Activated naive CD8-positive, alpha-beta T cell treated with anti-CD3 and anti-CD28 coated beads for 36 hours (primary cell): Measurements from ENCODE around the gene ADPRHL1. TPM values are rescaled to one million over a fixed set of nuclear protein-coding genes. Genes with fewer than 3 reads are reported as not detected.

Experiments
- DNase-seq: peaks from one replicate; pipeline ENCODE4 v3.0.0; 2021
- H3K27ac Mint-ChIP-seq: one replicate; pipeline ENCODE4 v1.8.0; 2022; ENCODE audit warnings: mild to moderate bottlenecking, moderate library complexity, mixed read lengths
- H3K27me3 Mint-ChIP-seq: one replicate; pipeline ENCODE4 v1.8.0; 2022; ENCODE audit warnings: mild to moderate bottlenecking, mixed read lengths
- H3K36me3 Mint-ChIP-seq: one replicate; pipeline ENCODE4 v1.8.0; 2021; ENCODE audit warnings: mild to moderate bottlenecking, mixed read lengths
- H3K4me1 Mint-ChIP-seq: one replicate; pipeline ENCODE4 v1.8.0; 2021; ENCODE audit warnings: mixed read lengths
- H3K4me3 Mint-ChIP-seq: one replicate; pipeline ENCODE4 v1.8.0; 2022; ENCODE audit warnings: mild to moderate bottlenecking, moderate library complexity, mixed read lengths
- H3K9me3 Mint-ChIP-seq: one replicate; pipeline ENCODE4 v1.8.0; 2022; ENCODE audit warnings: mixed read lengths
- total RNA-seq, 2 experiments: library from RNA; stranded (reverse); gene quantifications; one replicate each; pipeline ENCODE4 v1.2.3, GENCODE V29; 2021

Gene ADPRHL1
- total RNA-seq, 2 experiments from 2014 or later, result 0.44 to 0.56 TPM

DNA sequence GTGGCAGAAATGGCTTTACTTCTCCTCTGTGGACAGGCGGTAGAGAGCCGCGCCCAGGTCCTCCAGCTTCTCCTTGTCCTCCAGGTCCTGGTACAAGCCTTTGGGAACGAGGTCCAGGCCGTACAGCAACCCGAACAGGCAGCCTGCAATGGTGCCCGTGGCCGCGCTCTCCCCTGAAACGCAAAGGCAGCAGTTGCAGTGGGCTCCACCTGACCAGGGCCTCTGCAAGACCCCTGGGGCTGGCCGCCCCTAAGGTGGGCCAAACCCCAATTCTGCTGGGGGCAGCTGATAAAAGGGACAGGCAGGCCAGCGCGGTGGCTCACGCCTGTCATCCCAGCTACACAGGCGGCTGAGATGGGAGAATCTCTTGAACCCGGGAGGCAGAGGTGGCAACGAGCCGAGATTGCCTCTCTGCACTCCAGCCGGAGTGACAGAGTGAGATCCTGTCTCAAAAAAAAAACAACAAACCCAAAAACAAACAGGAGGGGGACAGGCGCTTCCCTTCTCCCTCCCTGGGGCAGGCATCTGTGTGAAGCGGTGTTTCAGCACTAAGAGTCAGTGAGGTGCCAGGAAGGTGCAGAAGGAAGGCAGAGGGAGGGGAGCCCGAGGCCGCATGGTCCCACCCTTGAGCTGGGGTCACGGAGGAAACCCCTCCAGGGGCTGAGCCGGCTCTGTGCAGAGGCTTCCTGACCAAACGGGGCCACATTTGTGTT, 30.3 kb downstream of the ADPRHL1 start:
- Mint-ChIP-seq H3K4me3 (no peak overlapping the region), H3K27ac (no peak overlapping the region), H3K36me3 (no peaks in the 10 kb centered on the region), H3K9me3 (no peaks in the 10 kb centered on the region), H3K27me3 (peaks cover 7% of the 10 kb centered on the region), H3K4me1 (no peaks in the 10 kb centered on the region)
- no peak for DNase-seq

DNA sequence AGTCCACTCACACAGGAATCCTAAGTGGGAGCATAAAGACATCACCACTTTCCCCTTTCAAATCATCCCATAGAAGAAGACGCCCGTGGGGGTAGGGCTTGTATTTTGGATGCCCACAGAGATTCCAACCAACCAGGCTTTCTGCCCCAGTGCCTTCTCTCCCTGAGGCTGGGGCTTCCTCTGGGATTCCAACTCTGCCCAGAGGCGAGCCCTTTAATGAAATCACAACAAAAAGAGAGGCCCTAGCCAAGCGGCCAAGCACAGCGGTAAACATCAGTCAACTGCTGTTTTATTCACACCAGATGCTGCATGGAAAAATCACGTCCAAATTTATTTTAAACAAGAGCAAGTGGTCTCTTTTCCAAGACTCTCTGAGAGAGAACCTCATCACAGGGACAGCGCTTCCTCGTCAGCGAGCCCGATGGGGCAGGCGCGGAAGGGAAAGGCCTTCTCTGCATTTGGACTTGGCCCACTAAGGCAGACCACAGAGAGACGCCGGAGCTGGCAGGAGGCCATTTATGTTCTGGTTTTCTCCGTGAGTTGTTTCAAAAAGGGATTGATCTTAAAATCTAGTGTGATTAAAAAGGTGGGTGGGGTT, 31.5 kb downstream of the ADPRHL1 start:
- no peaks in the 10 kb centered on the region for H3K36me3 Mint-ChIP-seq
- no peak overlapping the region for H3K27ac Mint-ChIP-seq
- no peaks in the 10 kb centered on the region for H3K9me3 Mint-ChIP-seq
- H3K27me3 Mint-ChIP-seq, result peaks cover 7% of the 10 kb centered on the region
- H3K4me1 Mint-ChIP-seq, result no peaks in the 10 kb centered on the region
- no peak for DNase-seq
- H3K4me3 Mint-ChIP-seq, result no peak overlapping the region

DNA sequence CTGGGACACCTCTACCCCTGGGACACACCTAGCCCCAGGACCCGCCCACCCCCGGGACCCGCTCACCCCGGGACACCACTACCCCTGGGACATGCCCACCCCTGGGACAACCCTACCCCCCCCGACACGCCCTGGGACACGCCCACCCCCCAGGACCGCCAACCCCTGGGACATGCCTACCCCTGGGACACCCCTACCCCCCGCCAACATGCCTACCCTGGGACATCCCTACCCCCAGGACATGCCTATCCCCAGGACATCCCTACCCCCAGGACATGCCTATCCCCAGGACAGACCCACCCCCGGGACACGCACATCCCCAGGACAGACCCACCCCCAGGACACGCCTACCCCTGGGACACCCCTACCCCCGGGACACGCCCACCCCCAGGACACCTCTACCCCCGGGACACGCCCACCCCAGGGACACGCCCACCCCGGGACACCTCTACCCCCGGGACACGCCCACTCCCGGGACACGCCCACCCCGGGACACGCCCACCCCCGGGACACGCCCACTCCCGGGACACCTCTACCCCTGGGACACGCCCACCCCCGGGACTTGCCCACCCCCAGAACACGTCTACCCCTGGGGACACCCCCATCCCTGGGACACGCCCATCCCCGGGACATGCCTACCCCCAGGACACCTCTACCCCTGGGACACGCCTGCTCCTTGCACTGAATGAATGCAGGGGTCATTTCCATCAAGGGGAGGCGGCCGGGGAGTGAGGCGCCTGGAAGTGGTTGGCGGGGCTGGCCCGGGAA, 32.3 kb downstream of the ADPRHL1 start:
- H3K36me3 Mint-ChIP-seq, result no peaks in the 10 kb centered on the region
- peaks cover 7% of the 10 kb centered on the region for H3K27me3 Mint-ChIP-seq
- H3K4me3 Mint-ChIP-seq, result no peak overlapping the region
- DNase-seq, result no peak
- H3K4me1 Mint-ChIP-seq, result no peaks in the 10 kb centered on the region
- H3K27ac Mint-ChIP-seq, result no peak overlapping the region
- H3K9me3 Mint-ChIP-seq, result no peaks in the 10 kb centered on the region

GRCh38 chr13:113420232-113420631, 33.1 kb downstream of the ADPRHL1 start:
- Mint-ChIP-seq H3K27ac (no peak overlapping the region), H3K27me3 (peaks cover 7% of the 10 kb centered on the region), H3K4me1 (no peaks in the 10 kb centered on the region), H3K9me3 (no peaks in the 10 kb centered on the region), H3K4me3 (no peak overlapping the region), H3K36me3 (no peaks in the 10 kb centered on the region)
- DNase-seq, result no peak

GRCh38 chr13:113419531-113420193, 33.6 kb downstream of the ADPRHL1 start:
- Mint-ChIP-seq H3K27me3 (peaks cover 7% of the 10 kb centered on the region), H3K9me3 (no peaks in the 10 kb centered on the region), H3K27ac (no peak overlapping the region), H3K4me1 (no peaks in the 10 kb centered on the region), H3K36me3 (no peaks in the 10 kb centered on the region), H3K4me3 (no peak overlapping the region)
- no peak for DNase-seq

- Mint-ChIP-seq H3K27me3 (peaks cover 7% of the 10 kb centered on the region), H3K4me1 (no peaks in the 10 kb centered on the region), H3K36me3 (no peaks in the 10 kb centered on the region), H3K9me3 (no peaks in the 10 kb centered on the region), H3K27ac (no peak overlapping the region), H3K4me3 (no peak overlapping the region)
- no peak for DNase-seq
Measured at GRCh38 chr13:113418722-113419049, 34.6 kb downstream of the ADPRHL1 start.

GRCh38 chr13:113417836-113418721, 35.2 kb downstream of the ADPRHL1 start:
- Mint-ChIP-seq H3K9me3 (peaks cover 1% of the 10 kb centered on the region), H3K27ac (no peak overlapping the region), H3K4me1 (no peaks in the 10 kb centered on the region), H3K27me3 (peaks cover 7% of the 10 kb centered on the region), H3K4me3 (no peak overlapping the region), H3K36me3 (no peaks in the 10 kb centered on the region)
- DNase-seq, result no peak

DNA sequence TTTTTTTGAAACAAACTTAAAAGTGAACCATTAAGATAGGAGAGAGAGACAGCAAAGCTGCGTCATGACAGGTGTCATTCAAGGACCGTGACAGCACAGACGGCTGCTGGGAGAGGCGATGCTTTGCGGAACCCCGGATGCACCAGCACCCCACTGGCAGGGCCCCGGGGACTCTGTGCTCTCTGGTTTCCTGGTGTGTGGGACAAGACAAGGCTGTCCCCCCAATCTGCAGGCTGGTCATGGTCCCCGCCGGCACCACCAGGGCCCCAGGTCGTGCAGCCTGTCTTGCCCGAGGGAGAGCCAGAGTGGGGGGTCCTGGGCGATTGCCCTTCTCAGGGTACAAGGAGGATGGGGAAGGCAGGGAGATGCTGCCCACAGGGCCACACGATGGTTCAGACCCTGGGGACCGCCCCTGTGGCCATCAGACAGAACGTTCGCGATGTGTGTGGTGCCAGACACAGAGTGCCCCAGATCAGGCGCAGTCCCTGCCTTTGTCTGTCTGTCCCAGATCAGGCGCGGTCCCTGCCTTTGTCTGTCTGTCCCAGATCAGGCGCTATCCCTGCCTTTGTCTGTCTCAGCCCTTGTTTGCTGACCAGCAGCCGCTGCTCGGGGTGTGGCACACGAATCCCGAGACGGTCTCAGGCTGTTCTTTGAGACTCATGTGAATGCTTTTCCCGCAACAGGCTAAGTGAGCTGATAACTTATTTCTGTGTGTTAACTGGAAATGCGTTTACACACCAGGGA, 36.1 kb downstream of the ADPRHL1 start:
- H3K27me3 Mint-ChIP-seq, result peaks cover 7% of the 10 kb centered on the region
- H3K36me3 Mint-ChIP-seq, result no peaks in the 10 kb centered on the region
- H3K27ac Mint-ChIP-seq, result no peak overlapping the region
- H3K9me3 Mint-ChIP-seq, result peaks cover 2% of the 10 kb centered on the region
- no peaks in the 10 kb centered on the region for H3K4me1 Mint-ChIP-seq
- H3K4me3 Mint-ChIP-seq, result no peak overlapping the region
- DNase-seq, result no peak

- H3K27ac Mint-ChIP-seq, result no peak overlapping the region
- DNase-seq, result no peak
- H3K36me3 Mint-ChIP-seq, result no peaks in the 10 kb centered on the region
- peaks cover 7% of the 10 kb centered on the region for H3K27me3 Mint-ChIP-seq
- H3K4me3 Mint-ChIP-seq, result no peak overlapping the region
- H3K9me3 Mint-ChIP-seq, result peaks cover 2% of the 10 kb centered on the region
- H3K4me1 Mint-ChIP-seq, result no peaks in the 10 kb centered on the region
Measured at GRCh38 chr13:113415825-113416224, 37.5 kb downstream of the ADPRHL1 start.

GRCh38 chr13:113415032-113415431, 38.3 kb downstream of the ADPRHL1 start:
- Mint-ChIP-seq H3K36me3 (no peaks in the 10 kb centered on the region), H3K27me3 (peaks cover under 1% of the 10 kb centered on the region), H3K4me3 (no peak overlapping the region), H3K27ac (no peak overlapping the region), H3K9me3 (peaks cover 2% of the 10 kb centered on the region), H3K4me1 (no peaks in the 10 kb centered on the region)
- DNase-seq, result no peak

GRCh38 chr13:113414335-113414734, 39.0 kb downstream of the ADPRHL1 start:
- no peaks in the 10 kb centered on the region for H3K36me3 Mint-ChIP-seq
- DNase-seq, result no peak
- no peak overlapping the region for H3K4me3 Mint-ChIP-seq
- H3K4me1 Mint-ChIP-seq, result no peaks in the 10 kb centered on the region
- H3K27ac Mint-ChIP-seq, result no peak overlapping the region
- peaks cover 1% of the 10 kb centered on the region for H3K27me3 Mint-ChIP-seq
- H3K9me3 Mint-ChIP-seq, result peaks cover 2% of the 10 kb centered on the region

- H3K27me3 Mint-ChIP-seq, result peaks cover 5% of the 10 kb centered on the region
- no peaks in the 10 kb centered on the region for H3K4me1 Mint-ChIP-seq
- no peak overlapping the region for H3K27ac Mint-ChIP-seq
- H3K9me3 Mint-ChIP-seq, result peaks cover 2% of the 10 kb centered on the region
- no peak for DNase-seq
- no peak overlapping the region for H3K4me3 Mint-ChIP-seq
- H3K36me3 Mint-ChIP-seq, result no peaks in the 10 kb centered on the region
Measured at GRCh38 chr13:113413898-113414282, 39.4 kb downstream of the ADPRHL1 start.

DNA sequence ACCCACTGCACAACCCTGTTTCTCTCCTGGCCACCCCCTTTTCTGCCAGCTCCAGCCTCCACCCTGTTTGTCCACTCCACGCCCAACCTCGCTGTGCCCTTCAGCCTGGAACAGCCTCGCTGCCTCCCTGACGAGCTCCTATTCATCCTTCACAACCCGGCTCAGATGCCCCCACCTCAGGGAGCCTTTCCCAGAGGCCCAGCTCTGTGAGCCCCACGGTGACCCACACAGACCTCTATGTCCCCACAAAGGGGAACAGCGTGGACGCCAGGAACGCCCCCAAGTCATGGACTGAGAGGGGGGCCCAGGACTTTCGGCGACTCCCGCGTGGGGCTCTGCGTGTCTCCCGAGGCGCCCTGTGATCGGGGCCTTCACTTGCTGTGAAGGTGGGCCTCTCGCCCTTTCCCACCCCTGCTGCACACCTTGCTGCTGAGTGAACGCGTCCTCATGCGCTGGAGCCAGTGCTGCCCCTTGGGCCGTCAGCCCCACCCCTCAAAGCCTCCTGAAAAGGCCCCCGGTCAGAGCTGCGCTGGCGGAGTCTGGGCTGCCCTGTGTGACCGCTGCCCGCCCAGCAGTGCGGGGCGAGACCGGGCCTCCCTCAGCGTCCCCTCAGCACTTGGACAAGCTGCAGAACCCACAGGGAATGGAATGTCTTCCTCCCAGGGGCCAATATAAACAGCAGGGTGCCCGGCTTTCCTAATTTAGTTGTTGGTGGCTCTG, 40.0 kb downstream of the ADPRHL1 start:
- Mint-ChIP-seq H3K27me3 (peaks cover 5% of the 10 kb centered on the region), H3K4me3 (no peak overlapping the region), H3K36me3 (no peaks in the 10 kb centered on the region), H3K9me3 (peaks cover 2% of the 10 kb centered on the region), H3K27ac (no peak overlapping the region), H3K4me1 (no peaks in the 10 kb centered on the region)
- DNase-seq, result no peak
